Upper lobe of right lung (tissue), 1 donor: Measurements from ENCODE around the gene CHRNB4. TPM values are rescaled to one million over a fixed set of nuclear protein-coding genes. Genes with fewer than 3 reads are reported as not detected.
"Not testable (repeated sequence)": the region's sequence is repeated elsewhere in the genome, so short reads cannot be mapped to it uniquely, and the experiment has no call there.

ENCODE experiments used
- ATAC-seq: fragments of 200-7000 bp; cut with Tn5 transposase; one replicate; pipeline ENCODE4 v1.9.1; 2020; ENCODE audit warnings: mild to moderate bottlenecking, moderate library complexity
- DNase-seq: peaks from one replicate; pipeline ENCODE4 v3.0.0-alpha.2; 2020
- H3K27ac ChIP-seq: fragments of 200-600 bp; one replicate; pipeline ENCODE4 v1.8.0; 2022
- H3K27me3 ChIP-seq: fragments of 200-600 bp; one replicate; pipeline ENCODE4 v1.8.0; 2022; ENCODE audit warnings: mild to moderate bottlenecking
- H3K36me3 ChIP-seq: fragments of 200-600 bp; one replicate; pipeline ENCODE4 v1.8.0; 2022
- H3K4me1 ChIP-seq: fragments of 200-600 bp; one replicate; pipeline ENCODE4 v1.8.0; 2022
- H3K4me3 ChIP-seq: fragments of 200-600 bp; one replicate; pipeline ENCODE4 v1.8.0; 2022; ENCODE audit warnings: mild to moderate bottlenecking
- H3K9me3 ChIP-seq: fragments of 200-600 bp; one replicate; pipeline ENCODE4 v1.8.0; 2022
- intact Hi-C: fragments of 100-400 bp; cut with DNase I; formaldehyde crosslinking; loops from one replicate; pipeline ENCODE4 v1.11.0; 2022
- long read RNA-seq: library from polyadenylated mRNA; unstranded; transcript quantifications from one replicate; pipeline ENCODE4 v2.0.0, GENCODE V29; 2021
- total RNA-seq: library from RNA; stranded (reverse); fragmentation: NEBNext Ultra II Directional; extraction: Animal tissue kit (Norgen Biotek cat#: 25700); gene quantifications from one replicate; pipeline ENCODE4 v1.2.1, GENCODE V29; 2021
- TF ChIP-seq, protein P1 (sequence below): fragments of 200-600 bp; IDR thresholded peaks from one replicate; pipeline ENCODE4 v1.8.0; 2022; ENCODE audit warnings: antibody characterized with exemption
- donor health status: DM: no; HTN: yes; CAD: no; lungs with severe emphysema.

CHRNB4 gene, protein sequence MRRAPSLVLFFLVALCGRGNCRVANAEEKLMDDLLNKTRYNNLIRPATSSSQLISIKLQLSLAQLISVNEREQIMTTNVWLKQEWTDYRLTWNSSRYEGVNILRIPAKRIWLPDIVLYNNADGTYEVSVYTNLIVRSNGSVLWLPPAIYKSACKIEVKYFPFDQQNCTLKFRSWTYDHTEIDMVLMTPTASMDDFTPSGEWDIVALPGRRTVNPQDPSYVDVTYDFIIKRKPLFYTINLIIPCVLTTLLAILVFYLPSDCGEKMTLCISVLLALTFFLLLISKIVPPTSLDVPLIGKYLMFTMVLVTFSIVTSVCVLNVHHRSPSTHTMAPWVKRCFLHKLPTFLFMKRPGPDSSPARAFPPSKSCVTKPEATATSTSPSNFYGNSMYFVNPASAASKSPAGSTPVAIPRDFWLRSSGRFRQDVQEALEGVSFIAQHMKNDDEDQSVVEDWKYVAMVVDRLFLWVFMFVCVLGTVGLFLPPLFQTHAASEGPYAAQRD
- total RNA-seq = not detected
- long read RNA-seq = 0 reads

DNA sequence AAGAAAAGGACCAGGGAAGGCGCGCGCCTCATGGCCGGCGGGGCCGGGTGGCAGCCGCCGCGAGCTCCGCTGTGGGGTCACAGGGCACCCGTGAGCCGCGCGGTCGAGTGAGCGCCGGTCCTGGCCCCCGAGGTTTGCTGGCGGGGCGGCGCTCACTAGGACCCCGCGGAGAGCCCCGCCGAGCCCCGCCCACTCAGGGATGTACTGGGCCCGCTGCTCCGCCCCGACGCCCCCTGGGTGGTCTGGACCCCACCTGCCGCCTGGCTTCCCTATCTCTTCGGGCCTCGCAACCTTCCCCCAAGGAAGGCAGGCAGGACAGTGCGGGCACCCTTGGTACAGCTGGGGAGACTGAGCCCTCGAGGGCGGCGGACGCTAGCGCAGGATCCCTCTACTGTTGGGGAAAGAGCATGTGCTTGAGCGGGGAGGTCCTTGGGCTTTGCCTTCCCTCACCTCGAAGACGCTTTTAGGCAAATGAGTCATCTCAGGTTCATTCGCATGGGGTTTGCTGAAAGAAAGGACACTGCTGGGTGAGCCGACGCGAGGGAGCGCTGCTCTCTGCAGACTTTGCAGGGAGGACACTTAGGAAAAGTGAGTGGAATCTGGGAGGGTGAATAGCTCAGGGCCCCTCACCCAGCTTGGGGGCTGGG, at the start of gene CHRNB4:
CHRNB4 (minus strand) TSS at position 109 of the 647 bp plus-strand sequence; CDS start at position 32, 77 bp downstream.
- Histone ChIP-seq H3K27me3 (peaks cover 16% of the 10 kb centered on the region), H3K27ac (no peak within 1 kb of the TSS), H3K4me3 (peak within 1 kb of the TSS; percentile 45), H3K4me1 (peaks cover 10% of the 10 kb centered on the region), H3K9me3 (no peaks in the 10 kb centered on the region), H3K36me3 (no peaks in the 10 kb centered on the region)
- TF ChIP-seq, protein P1, sequence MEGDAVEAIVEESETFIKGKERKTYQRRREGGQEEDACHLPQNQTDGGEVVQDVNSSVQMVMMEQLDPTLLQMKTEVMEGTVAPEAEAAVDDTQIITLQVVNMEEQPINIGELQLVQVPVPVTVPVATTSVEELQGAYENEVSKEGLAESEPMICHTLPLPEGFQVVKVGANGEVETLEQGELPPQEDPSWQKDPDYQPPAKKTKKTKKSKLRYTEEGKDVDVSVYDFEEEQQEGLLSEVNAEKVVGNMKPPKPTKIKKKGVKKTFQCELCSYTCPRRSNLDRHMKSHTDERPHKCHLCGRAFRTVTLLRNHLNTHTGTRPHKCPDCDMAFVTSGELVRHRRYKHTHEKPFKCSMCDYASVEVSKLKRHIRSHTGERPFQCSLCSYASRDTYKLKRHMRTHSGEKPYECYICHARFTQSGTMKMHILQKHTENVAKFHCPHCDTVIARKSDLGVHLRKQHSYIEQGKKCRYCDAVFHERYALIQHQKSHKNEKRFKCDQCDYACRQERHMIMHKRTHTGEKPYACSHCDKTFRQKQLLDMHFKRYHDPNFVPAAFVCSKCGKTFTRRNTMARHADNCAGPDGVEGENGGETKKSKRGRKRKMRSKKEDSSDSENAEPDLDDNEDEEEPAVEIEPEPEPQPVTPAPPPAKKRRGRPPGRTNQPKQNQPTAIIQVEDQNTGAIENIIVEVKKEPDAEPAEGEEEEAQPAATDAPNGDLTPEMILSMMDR = no peak
- DNase-seq = no peak
- intact Hi-C loops = no loop called here
- ATAC-seq = peak; percentile 56

DNA sequence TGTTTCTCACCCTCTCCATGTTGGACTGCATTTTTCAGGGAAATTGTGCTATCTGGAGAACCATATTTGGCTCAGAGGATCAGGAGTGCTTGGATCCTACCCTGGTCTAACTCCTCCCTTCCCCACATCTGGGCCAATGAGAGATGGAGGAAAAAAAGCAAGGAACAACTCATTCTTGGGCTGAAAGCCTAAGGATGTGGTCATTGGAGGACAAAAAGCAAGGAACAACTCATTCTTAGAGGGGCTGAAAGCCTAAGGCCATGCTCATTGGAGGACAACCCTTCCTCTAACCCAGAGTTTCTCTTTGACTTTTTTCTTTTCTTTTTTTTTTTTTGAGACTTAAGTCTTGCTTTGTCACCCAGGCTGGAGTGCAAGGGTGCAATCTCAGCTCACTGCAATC, 48.6 kb upstream of the CHRNB4 start:
- Histone ChIP-seq H3K4me1 (no peaks in the 10 kb centered on the region), H3K4me3 (no peak overlapping the region), H3K27ac (no peak overlapping the region), H3K9me3 (no peaks in the 10 kb centered on the region), H3K36me3 (no peaks in the 10 kb centered on the region), H3K27me3 (no peaks in the 10 kb centered on the region)
- DNase-seq = no peak
- TF ChIP-seq, protein P1 = no peak
- ATAC-seq = no peak
- intact Hi-C loops = no loop called here

DNA sequence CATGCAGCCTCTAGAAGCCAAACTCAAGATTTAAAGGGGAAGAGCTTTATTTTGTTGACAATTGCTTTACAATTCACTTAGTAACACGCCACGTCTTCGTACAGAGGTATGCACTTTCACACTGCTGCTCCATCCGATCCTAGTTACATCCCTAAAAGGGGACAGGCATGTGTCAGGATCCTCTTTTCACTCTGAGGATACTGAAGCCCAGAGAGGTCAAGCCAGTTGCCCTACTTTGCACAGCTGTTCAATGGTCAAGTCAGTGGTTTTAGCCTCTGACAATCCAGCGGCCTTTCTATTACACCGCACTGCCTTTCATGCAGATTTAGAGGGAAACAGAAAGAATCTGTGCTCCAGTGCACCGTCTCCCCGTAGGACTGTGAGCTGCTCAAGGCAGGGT, 44.9 kb upstream of the CHRNB4 start:
- no peak for DNase-seq
- TF ChIP-seq, protein P1 = no peak
- Histone ChIP-seq H3K4me3 (no peak overlapping the region), H3K9me3 (no peaks in the 10 kb centered on the region), H3K27ac (no peak overlapping the region), H3K27me3 (no peaks in the 10 kb centered on the region), H3K4me1 (no peaks in the 10 kb centered on the region), H3K36me3 (no peaks in the 10 kb centered on the region)
- ATAC-seq = no peak
- intact Hi-C loops = no loop called here

DNA sequence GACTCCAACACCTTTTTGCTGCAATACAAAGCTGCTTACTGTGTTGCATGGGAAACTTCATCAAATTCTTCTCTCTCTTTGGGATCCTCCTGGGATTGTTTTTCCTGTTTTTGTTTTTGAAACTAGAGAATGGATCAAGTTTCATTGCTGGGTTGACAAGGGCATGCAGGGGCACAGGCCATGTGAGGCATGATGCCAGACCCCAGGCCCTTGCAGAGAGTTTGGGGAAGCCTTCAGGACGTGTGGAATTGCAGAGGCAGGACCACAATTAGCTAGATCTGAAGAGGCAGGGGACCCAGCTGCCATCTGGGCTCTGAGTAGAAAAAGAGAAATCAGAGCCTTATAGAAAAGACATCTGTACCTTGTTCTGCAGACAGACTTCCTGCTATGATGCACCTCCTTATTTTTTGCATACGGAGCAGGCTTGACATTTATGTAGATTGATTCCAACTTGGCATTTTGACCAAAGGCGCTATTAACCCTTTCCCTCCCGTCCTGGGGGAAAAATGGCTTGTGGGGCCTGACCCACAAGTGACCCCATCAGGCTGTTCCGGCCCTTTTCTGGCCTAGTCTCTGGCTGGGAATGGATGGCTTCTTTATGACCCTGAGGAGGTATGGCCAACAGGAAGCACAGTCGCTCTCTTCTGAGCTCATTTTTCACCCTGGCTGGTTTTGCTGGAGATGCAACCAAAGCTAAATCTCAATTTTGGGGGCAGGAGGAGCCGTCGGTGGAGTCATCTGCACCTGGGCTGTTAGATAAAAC, 44.3 kb upstream of the CHRNB4 start:
- no peaks in the 10 kb centered on the region for H3K27me3 ChIP-seq
- H3K4me3 ChIP-seq = no peak overlapping the region
- H3K4me1 ChIP-seq = no peaks in the 10 kb centered on the region
- H3K27ac ChIP-seq = no peak overlapping the region
- no peak for ATAC-seq
- TF ChIP-seq, protein P1 = no peak
- intact Hi-C loops = no loop called here
- no peaks in the 10 kb centered on the region for H3K9me3 ChIP-seq
- no peaks in the 10 kb centered on the region for H3K36me3 ChIP-seq
- no peak for DNase-seq

DNA sequence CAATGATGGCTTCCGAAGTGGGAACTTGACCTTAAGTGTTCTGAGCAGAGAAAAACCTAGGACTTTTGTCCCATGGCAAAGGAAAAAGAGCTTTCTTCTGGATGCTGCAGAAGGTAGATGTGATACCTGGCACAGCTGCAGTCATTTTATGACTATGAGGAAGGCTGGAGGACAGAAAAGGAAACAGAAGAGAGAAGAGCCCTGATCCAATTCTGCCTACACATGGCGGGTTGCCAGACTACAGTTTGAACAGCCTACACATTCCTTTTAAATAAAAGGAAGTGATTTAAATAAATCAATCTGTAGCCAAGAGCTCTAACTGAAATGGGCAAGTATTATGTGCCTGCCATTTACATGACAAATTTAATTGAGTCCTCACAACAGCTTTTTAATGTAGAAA, 43.6 kb upstream of the CHRNB4 start:
- no peak for ATAC-seq
- no peaks in the 10 kb centered on the region for H3K9me3 ChIP-seq
- intact Hi-C loops = no loop called here
- DNase-seq = no peak
- no peak overlapping the region for H3K27ac ChIP-seq
- TF ChIP-seq, protein P1 = no peak
- H3K4me3 ChIP-seq = no peak overlapping the region
- H3K27me3 ChIP-seq = no peaks in the 10 kb centered on the region
- H3K36me3 ChIP-seq = no peaks in the 10 kb centered on the region
- no peaks in the 10 kb centered on the region for H3K4me1 ChIP-seq

DNA sequence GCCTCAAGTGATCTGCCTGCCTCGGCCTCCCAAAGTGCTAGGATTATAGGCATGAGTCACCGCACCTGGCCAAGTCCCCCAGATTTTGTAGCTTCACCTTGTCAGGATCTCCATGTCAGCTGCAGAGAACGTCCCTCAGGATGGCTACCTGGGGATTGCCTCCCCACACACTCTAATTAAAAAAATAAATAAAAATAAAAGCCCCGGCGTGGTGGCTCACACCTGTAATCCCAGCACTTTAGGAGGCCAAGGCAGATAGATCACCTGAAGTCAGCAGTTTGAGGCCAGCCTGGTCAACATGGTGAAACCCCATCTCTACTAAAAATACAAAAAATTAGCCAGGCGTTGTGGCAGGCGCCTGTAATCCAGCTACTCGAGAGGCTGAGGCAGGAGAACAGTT, 42.6 kb upstream of the CHRNB4 start:
- H3K4me3 ChIP-seq, H3K27ac ChIP-seq, H3K27me3 ChIP-seq, ATAC-seq, H3K9me3 ChIP-seq, DNase-seq, H3K4me1 ChIP-seq, H3K36me3 ChIP-seq, intact Hi-C loops: not testable (repeated sequence)
